NK-92 (cell line): Measurements from ENCODE around the gene AHCYL2.
"Not testable (repeated sequence)": the region's sequence is repeated elsewhere in the genome, so short reads cannot be mapped to it uniquely, and the experiment has no call there.

ENCODE experiments used
- DNase-seq: peaks from one replicate; lab custom pipeline; 2025; ENCODE audit not compliant: unreplicated experiment; lab: John Stamatoyannopoulos, UW

The AHCYL2 gene

DNA sequence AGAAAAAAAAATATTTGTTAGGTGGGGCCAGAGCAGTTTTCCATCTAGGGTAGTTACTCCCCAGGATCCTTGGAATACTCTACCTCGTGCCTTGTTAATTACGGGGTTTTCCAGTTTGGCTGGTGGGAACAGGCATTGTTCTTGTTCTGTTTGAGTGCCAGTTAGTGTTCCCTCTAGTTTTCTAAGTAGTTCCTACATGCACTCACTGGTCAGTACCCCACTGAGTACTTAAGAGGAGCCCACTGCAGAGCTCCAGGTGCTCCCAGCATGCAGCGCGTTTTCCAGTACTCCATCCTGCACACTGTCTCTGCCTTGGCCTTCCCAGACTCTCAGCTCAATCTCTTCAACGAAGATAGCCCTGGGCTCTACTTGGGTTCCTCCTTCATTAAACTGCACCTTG lies 58.0 kb downstream of the AHCYL2 start:
- DNase-seq: no peak

DNA sequence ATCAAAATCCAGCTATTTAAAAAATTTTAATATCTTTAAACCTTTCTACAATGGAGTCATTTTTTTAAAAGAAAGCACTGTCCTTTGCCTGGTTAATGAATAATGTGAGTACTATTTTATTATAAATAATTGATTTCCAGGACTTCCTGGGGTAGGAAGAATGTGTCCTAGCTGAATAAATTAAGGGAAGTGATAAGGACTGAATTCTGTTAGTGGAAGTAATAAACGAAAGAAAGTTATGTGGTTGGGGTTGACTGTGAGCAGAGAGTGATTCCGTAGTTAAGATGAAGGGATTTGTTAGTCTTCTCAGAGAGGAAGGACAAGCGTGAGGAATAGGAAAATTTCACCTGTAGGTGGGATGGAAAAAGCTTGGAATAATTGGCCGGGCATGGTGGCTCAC lies 59.1 kb downstream of the AHCYL2 start:
- no peak for DNase-seq

DNA sequence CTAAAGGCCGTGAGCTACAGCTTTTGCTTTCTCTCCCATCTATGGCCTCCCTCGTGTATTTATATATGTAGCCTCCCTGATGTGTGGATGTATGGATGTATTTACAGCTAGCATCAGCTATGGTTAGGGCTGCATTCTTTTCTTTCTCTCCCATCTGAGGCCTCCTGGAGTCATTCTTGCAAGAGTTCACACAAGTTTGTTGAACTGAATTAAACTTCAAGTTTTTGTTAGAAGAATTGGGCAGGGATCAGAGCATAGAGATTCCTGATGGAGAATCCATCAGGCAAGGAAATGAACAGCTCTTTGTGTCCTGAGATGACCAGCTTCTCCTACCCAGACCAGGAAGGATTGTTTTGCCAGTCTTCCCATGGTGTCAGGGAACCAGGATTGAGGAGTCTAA lies 60.3 kb downstream of the AHCYL2 start:
- DNase-seq: no peak

DNA sequence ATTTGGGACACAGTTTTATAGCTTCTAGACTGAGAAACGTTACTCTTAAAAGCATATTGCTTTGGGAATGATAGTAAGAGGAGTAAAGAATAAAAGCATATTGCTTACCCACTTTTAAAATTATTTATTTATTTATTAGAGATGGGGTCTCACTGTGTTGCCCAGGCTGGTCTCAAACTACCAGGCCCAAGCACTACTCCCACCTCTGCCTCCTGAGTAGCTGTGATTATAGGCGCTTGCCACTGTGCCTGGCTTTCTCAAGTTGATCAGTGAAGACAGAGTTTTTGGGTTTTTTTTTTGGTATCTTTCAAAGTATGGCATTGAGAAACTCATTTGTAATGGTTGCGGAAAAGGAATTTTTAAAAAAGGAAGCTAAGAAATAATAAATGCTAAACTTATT lies 68.0 kb downstream of the AHCYL2 start:
- DNase-seq: no peak

DNA sequence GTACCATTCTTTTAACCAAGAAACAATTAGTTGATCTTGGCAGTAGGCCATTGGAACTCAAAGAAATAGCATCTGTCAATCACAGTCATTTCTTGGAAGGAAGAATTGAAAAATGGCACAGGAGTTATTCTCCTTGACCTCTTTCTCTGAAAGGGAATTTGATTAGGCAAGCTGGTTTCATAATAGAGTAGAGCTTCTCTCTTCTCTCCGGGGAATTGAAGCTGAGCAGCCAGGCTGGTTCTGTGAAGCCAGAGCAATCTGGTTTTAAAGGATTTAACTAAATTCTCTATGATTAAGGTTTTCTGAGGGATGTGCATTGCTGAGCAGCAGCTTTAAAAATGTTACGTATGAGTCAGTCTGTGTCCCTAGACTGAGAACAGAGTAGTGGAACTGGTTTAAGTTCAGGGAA lies 70.2 kb downstream of the AHCYL2 start:
- no peak for DNase-seq

DNA sequence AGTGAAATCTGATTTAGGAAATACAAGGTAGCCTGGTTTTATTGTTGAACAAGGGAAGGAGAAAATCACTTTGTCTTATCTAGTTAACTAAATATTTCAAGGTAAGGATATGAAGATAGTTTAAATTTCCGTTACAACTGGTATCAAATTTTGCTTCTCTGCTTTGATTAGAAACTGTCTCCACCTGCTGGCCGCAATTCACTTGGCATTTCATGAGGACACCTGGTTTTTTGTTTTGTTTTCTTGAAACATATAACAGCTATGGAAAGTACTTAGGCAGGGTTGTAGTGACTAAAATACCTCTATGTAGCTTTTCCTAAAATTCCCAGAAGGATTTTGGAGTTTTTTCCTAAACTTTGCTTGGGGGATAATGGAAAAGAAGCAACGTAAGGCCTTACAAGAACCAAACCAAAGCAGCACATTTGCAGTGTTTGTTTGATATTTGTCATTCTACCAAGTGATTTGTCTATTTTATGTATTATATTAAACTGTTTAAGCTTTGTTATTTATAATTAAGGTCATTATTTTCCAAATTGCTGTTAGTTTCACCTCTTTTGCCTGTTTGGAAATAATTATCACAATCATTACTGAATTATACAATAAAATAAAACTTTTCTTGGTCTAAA lies 73.6 kb downstream of the AHCYL2 start:
- no peak for DNase-seq

DNA sequence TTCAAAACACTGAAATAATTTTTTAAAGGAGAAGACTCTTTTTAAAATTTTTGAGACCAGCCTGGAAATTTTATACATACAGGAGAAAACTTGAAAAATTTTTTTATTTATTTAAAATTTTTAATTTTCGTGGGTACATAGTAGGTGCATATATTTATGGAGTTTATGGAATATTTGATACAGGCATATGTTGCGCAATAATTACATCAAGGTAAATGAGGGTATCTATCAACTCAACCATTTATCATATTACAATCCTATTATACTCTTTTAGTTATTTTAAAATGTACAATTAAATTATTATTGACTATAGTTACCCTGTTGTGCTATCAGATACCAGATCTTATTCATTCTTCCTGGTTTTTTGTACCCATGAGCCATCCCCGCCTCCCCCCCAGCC lies 75.1 kb downstream of the AHCYL2 start:
- no peak for DNase-seq

DNA sequence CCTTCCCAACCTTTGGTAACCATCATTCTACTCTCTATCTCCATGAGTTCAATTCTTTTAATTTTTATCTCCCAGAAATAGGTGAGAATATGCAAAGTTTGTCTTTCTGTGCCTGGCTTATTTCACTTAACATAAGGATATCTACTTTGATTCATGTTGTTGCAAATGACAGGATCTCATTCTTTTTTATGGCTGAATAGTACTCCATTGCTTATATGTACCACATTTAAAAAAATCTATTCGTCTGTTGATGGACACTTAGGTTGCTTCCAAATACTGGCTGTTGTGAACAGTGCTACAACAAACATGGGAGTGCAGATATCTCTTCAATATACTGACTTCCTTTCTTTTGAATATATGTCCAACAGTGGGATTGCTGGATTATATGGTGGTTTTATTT lies 75.5 kb downstream of the AHCYL2 start:
- DNase-seq: not testable (repeated sequence)

DNA sequence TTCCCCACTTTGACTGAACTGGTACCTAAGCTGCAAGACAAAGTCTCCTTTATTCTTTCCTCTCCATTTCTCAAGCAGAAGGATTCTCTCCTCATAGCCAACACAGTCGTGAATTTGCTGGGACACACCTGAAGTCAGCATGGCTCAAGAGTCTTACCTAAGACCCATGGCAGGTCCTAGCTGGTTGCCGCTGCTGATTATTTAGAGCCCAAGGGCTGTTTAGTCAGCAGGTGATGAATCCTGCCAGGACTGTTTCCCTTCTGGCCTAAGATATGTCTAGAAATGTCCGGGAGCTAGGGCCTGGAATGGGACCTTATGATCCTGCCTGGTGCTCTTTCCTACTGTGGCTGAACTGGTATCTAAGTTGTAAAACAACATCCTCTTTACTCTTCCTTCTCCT lies 82.8 kb downstream of the AHCYL2 start:
- DNase-seq: no peak

DNA sequence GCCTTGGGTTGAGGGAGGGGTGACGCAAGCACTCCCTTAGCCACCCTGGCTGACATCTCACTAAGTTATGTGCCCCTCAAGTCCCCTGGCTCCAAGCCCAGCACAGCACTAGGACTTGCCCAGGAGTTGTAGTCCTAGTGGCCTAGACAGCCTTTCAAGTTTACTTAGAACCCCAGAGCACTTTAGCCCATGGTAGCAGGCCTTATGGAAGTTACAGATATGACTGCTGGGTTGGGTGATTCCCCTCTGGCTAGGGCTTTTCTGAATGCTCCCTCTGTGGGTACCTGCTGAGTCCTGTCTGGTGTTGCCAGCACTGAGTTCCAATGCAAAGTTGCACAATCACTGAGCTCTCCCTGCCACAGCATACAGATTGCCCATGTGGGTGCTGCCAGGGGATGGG lies 83.2 kb downstream of the AHCYL2 start:
- DNase-seq: no peak

DNA sequence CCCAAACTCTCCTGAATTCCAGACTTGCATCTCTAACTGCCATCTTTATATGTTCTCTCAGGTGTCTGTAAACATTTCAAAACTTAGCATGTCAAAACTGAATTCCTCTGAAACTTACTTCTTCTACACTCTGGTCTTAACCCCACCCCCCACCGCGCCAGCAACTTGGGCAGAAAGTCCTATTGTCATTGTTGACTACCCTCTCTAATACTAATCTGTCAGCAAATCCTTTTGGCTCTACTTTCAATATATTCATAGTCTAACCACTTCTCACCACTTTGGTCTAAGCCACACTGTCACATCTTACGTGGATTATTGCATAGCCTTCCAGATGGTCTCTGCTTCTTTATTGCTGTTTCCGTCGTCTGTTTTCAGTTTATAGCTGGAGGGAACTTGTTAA lies 86.6 kb downstream of the AHCYL2 start:
- DNase-seq: no peak

DNA sequence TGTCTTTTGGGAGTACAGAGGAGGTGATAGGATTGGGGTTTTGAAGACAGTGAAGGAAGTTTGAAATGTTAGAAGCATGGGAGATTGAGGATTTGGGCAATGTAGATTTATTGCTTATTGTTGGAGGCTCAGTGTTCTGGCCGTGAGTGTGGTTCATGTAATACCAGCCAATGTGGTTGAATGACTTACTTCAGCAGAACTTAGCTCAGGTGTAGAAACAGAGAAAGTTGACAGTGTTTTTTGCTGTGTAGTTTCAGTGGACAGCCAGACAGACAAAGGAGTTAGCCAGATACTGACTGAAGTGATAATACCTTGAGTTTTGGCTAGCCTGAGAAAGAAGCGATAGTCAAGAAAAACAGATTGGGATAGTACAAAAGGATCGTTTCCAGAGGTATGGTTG lies 88.5 kb downstream of the AHCYL2 start:
- no peak for DNase-seq

DNA sequence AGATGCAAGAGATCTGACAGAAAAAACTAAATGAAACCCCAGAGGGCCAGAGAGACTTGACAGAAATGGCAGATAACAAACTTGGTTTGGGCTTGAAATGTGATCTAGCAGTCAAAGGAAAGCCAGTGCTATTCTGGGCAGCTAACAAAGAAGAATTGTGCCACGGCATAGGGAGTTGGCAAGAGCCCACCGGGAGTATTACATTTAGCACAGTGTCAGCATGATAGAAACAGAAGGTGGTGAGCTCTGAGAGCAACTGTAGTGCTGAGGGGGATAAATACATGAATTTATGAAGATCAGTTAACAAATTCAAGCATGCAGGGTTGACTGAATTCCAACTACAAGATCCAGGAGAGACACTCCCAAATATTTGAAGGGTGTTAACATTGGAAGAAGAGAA lies 91.1 kb downstream of the AHCYL2 start:
- DNase-seq: no peak

DNA sequence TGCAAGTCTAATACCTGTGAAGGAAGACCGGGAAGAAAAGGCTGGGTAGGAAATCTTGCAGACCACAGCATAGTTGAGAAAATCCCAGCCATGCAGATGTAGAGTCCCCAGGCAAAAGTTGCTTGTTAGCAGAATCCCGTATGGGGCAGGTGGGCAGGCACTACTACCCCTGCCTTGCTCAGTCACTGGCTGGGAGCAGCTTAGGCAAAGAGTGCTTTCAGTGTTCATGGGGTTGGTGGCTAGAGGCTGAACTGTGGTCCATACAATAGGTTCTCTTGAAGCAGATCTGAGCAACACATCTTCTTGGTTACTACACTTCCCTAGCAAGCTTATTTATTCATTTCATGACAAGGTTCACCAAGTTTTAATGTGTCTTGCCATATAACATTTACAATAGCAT lies 92.6 kb downstream of the AHCYL2 start:
- no peak for DNase-seq

DNA sequence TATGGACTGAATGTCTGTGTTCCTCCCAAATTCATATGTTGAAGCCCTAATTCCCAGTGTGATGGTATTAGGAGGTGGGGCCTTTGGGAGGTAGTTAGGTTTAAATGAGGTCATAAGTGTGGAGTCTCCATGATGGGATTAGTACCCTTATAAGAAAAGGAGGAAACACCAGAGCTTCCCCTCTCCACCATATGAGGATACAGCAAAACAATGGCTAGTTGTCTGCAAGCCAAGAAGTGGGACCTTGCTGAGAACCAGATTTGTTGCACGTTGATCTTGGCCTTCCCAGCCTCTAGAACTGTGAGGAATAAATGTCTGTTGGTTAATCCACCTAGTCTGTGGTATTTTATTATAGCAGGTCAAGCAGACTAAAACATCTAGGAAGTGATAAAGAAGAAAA lies 102.2 kb downstream of the AHCYL2 start:
- DNase-seq: no peak

DNA sequence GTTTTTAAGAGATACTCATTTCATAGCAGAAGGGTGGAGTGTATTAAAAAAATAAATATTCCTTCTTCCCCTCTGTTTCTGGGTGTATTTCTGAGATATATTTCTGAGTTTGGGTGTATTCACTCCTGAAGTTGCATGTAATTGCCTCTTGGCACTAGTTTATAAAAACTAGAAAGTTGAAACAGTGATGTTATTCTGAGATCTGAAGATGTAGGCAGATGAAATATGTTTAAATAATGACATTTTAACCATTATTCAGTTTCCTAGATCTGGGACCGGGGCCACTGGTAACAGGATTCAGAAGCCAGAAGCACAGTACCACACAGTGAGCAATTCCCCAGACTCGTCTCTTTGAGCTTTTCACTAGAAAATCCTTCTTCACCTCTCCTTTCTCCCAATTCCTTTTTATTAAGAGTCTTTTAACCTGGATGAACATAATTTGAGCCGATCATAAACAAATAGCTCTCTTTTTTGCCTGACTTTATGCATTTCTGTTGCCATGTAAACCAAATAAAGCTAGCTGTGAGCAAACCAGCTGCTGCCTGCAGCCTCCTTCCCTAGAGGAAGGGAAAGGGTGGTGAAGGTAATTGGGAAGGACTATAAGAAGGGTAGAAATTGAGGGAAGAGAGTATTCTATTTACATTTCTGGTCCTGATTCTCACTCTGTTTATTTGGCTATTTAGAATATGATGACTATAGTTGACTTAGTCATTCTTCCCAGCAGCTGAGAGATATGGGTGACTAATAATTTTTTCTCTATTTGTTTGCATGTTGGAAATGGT lies 107.6 kb downstream of the AHCYL2 start:
- DNase-seq: no peak

DNA sequence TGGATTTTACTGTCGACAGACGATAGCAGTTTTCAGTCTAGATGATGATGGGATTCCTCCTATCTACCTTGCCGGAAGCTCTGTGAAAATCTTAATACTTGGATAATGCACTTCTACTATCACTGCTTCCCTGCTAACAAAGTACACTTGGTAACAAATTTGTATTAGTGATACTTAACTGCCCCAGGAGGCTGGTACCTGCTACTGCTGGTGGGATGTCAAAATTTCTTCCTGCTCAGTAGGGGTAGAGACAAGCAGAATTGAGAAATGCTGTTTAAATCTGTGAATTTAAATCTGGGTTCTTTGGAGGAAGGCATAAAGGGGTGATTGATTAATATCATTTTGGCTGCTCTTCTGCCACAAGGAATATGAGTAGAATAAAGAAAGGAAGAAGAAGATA lies 109.6 kb downstream of the AHCYL2 start:
- no peak for DNase-seq

DNA sequence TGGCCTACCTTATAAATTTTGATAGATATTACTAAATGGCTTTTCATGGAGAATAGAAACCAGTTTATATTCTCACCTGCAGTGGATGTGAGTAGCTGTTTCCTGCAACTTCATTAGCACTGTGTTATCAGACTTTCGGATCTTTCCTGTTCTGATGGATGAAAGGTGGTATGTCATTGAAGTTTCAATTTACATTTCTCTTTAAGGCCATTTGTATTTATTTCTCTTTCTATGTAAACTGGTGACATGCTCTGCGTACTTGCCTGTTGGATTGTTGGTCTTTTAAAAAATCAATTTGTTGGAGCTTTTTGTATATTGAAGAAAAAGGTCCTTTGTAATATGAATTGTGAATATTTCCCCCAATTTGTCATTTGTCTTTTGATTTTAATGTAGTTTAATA lies 113.6 kb downstream of the AHCYL2 start:
- DNase-seq: no peak

DNA sequence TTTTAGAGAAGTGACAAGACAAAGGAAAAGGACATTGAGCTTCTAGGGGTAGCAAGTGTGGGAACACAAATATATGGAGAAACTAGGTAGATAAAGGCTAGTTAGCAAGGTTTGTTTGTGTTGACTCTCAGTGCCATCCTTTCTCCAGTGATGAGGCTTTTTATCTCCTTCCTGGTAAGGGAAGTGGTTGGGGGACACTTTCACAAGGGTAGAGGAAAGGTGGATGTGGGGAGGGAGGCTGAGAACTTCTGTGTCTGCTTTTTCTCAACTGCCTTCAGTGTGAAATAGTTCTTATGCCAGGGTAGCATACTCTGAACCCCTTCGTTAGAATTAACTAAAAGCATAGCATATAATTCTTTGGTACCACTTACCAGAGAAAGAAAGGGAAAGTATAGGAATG lies 116.4 kb downstream of the AHCYL2 start:
- no peak for DNase-seq

DNA sequence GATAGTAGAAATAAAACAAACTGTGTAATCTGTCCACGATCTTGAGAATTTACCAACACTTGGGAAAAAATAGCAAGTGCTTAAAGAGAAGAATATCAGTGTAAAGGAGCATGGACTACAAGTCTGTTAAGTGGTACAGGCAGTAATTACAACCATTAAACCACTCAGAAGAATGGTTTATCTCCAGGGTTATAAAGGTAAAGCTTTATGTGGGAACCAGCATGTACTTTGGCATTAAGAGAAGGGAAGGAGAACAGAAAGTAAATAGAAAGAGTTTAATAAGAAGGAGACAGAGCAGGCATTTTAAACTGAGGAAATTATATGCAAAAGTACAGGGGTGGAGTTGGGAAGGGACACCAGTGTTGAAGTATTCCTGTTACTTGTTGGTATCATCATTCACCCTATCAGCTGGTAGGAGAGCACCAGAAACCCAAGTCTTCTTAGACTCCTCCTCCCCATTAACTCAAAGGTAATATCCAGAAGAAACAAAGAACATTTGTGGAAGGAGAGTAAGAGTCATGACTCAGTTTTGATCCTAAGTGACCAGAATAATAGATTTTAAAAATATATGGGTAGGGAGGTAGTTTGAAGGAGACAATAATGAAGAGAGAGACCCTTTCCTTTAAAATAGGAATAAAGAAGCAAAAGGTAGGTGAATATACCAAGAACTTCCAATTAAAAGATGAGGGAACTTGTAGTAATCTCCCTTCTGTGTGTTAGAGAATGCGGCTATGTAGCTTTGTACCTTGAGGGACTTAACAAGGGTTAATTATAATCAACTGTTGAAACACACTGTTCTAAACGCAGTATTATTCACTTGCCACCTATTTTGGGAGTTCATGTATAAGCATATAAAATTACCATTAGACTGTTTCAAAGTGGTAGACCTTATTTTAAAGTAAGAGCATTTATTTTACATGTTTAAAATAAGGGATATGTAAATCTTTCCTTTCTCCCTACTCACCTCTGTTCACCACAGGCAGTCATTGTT lies 117.3 kb downstream of the AHCYL2 start:
- DNase-seq: no peak

DNA sequence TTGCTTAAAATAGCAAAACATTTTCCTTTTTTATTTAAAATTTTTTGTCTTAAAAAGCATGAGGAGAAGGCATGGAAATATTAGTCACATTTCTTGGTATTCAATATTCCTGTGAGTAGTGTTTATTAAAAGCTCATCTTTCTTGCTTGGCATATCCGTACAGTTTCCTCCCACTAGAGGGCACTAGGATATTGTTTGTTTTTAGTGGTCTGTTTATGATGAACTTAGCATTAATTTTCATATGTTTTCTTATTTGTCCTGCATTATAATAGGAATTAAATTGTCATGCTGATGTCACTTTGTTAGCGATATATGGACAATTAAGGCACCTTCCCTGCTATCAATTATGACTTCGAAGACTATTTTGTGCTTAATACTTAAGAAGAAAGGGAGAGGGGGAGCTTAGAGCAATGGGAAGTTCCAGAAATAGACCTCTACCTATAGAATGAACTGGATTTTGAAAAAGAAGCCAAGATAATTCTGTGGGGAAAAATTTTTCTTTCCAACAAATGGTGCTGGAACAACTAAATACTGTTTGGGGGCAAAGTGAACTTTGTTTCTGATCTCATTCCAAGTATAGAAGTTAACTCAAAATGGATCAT lies 118.4 kb downstream of the AHCYL2 start:
- no peak for DNase-seq
